Esophagus squamous epithelium (tissue), 5 donors: ENCODE results near the gene FAM181A. TPM values are rescaled to one million over a fixed set of nuclear protein-coding genes. Genes with fewer than 3 reads are reported as not detected.
A peak's percentile ranks its signal among the peaks of the same experiment; 100 is the strongest.

Experiments
- DNase-seq: peaks from one replicate; lab custom pipeline; 2025; lab: John Stamatoyannopoulos, UW
- H3K27ac ChIP-seq, 4 donors: fragments of 200-600 bp; sonication (generic); one replicate each; pipeline ENCODE4 v1.5.1; 2016 to 2019; ENCODE audit warnings: mild to moderate bottlenecking in 1 of 4
- H3K27me3 ChIP-seq, 4 donors: fragments of 200-600 bp; sonication (generic); 1 replicate in 3 of 4; 2 replicates in 1 of 4; pipeline versions ENCODE4 v1.5.1 to v1.6.0; 2017 to 2021; ENCODE audit warnings: antibody characterized with exemption in 1 of 4
- H3K36me3 ChIP-seq, 3 donors: fragments of 200-600 bp; sonication (generic); one replicate each; pipeline ENCODE4 v1.5.1; 2016 to 2019
- H3K4me1 ChIP-seq, 3 donors: fragments of 200-600 bp; sonication (generic); one replicate each; pipeline ENCODE4 v1.5.1; 2017 to 2019
- H3K4me3 ChIP-seq, 4 donors: fragments of 200-600 bp; sonication (generic); 1 replicate in 3 of 4; 2 replicates in 1 of 4; pipeline ENCODE4 v1.5.1; 2016 to 2019; ENCODE audit warnings: mild to moderate bottlenecking in 2 of 4, moderate library complexity in 1 of 4
- H3K9me3 ChIP-seq, 3 donors: fragments of 200-600 bp; sonication (generic); one replicate each; pipeline ENCODE4 v1.5.1; 2016 to 2019
- CTCF ChIP-seq, 6 experiments: fragments of 450-650 bp in 4 of 6; fragments of 200-600 bp in 2 of 6; sonication (generic) in 2 of 6; IDR thresholded peaks; one replicate each; pipeline ENCODE4 v1.5.1; 2016 to 2019; ENCODE audit warnings: antibody characterized with exemption in 6 of 6, mild to moderate bottlenecking in 4 of 6, moderate library complexity in 4 of 6
- POLR2A ChIP-seq, 4 donors: fragments of 450-650 bp; IDR thresholded peaks; one replicate each; pipeline ENCODE4 v1.6.1; 2017; ENCODE audit warnings: antibody characterized with exemption in 4 of 4, mild to moderate bottlenecking in 4 of 4, moderate library complexity in 3 of 4
- WGBS, 2 donors: methylation state at CpG; one replicate each; pipeline ENCODE4 v1.1.5; 2018; 5-methylcytosine and 5-hydroxymethylcytosine counted together
- intact Hi-C: fragments of 100-400 bp; cut with DNase I; formaldehyde crosslinking; loops from one replicate; pipeline ENCODE4 v1.15.0; 2022
- total RNA-seq, 4 donors: library from RNA; depleted of rRNA; stranded (reverse); fragments of >200 nt; gene quantifications; one replicate each; pipeline ENCODE4 v1.1.0, GENCODE V29; 2016
- donor health status: DM: yes; HTN: yes; CAD: no.

Gene FAM181A
- total RNA-seq, 4 donors from 2014 or later = not detected

DNA sequence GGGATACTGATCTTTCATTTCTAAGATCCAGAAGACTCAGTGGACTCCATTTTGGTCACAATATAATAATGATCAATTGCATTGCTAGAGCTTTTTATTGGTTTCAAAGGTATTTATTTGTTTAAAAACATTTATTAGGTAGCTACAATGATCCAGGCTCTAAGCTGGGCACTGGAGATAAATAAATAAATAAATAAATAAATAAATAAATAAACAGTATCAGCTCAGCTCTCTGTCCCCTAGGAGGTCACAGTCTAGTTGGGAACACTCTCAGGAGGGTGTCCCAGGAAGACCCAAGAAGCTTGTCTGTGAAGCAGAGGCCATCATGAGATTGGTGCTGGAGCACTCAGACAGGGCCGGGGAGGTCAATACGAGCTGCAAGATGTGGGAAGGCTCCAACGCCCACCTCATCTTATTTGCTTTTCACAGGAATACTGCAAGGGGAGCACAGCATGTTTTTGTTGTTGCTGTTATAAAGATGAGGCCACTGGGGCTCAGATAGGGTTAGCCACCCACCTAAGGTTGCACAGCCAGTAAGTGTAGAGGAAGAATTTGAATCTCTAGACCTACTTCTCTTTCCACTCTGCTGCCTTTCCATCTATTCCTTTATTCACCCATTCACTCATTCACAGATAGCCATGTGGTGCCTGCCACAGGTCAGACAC lies 33.8 kb downstream of the FAM181A start:
- Histone ChIP-seq H3K36me3 (no peaks in the 10 kb centered on the region), H3K4me1 (peaks cover 14 to 86% (median 47%) of the 10 kb centered on the region in 3 donors), H3K27ac (peak overlapping the region in 2 of 4 donors; percentile 34 to 84), H3K4me3 (no peak overlapping the region), H3K9me3 (no peaks in the 10 kb centered on the region), H3K27me3 (no peaks in the 10 kb centered on the region)
- 84 to 88% methylated on average over 3 of the region's 3 CpGs for WGBS, 2 donors
- DNase-seq = no peak
- TF ChIP-seq POLR2A (IDR thresholded peaks at IDR 0.05) = no peak
- TF ChIP-seq CTCF (IDR thresholded peaks at IDR 0.05) = no peak
- intact Hi-C loops = no loop called here

GRCh38 chr14:93961620-93962019 lies 34.5 kb downstream of the FAM181A start:
- TF ChIP-seq CTCF (IDR thresholded peaks at IDR 0.05) (no peak), POLR2A (IDR thresholded peaks at IDR 0.05) (no peak)
- no peak for DNase-seq
- WGBS, 2 donors = 67 to 77% methylated on average over 7 to 8 of the region's 8 CpGs
- no peaks in the 10 kb centered on the region for H3K9me3 ChIP-seq
- no peaks in the 10 kb centered on the region for H3K27me3 ChIP-seq
- H3K4me1 ChIP-seq = peaks cover 14 to 83% (median 44%) of the 10 kb centered on the region in 3 donors
- intact Hi-C loops = no loop called here
- H3K27ac ChIP-seq = peak overlapping the region in 2 of 4 donors; percentile 55 to 84
- no peak overlapping the region for H3K4me3 ChIP-seq
- no peaks in the 10 kb centered on the region for H3K36me3 ChIP-seq

DNA sequence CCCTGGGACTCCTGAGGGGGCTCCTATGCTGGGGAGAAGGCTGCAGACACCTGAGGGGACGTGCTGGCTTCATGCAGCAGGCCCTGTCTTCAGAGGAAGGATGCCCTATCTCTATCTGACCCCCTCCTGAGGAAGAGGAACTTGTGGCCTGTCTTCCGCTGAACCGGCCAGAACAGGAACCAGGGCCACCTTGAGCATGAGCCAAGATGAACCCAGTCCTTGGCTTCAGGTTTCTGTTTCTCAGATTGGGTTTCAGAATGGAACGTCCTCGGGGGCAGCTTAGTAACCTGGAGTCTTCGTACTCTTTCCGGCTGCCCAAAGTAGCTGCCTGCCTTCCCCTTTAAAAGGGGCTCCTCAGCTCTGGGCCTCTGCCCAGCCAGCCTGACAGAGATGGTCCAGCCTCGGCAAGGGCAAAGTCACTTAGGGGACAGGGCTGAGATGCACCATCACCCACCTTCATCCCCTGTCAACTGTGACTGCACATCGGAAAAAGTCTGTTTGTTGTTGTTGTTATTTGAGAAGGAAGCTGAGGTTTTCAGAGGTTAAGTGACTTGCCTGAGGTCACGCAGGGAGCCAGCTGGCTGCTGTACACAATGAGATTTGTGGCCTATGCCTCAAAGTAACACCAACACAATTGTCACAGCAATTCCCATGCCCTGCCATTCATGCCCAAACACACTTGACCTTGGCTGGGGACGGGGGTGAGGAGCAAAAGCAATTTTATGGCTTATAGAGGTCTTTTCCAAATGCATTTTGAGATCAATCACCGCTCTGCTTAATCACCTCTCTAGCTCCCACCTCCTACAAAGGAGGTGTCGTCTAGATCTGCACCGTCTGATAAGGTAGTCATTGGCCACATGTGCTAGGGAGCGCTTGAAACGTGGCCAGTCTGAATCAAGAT lies 35.8 kb downstream of the FAM181A start:
- Histone ChIP-seq H3K4me3 (no peak overlapping the region), H3K36me3 (no peaks in the 10 kb centered on the region)
- TF ChIP-seq CTCF (IDR thresholded peaks at IDR 0.05) (no peak), POLR2A (IDR thresholded peaks at IDR 0.05) (no peak)

GRCh38 chr14:93963692-93964091 lies 36.5 kb downstream of the FAM181A start:
- Histone ChIP-seq H3K27me3 (no peaks in the 10 kb centered on the region), H3K9me3 (no peaks in the 10 kb centered on the region), H3K27ac (peak overlapping the region in 3 of 4 donors; percentile 53 to 84 (median 72)), H3K4me3 (no peak overlapping the region), H3K36me3 (no peaks in the 10 kb centered on the region), H3K4me1 (peaks cover 14 to 78% (median 33%) of the 10 kb centered on the region in 3 donors)
- 75 to 86% methylated on average over 4 of the region's 4 CpGs for WGBS, 2 donors
- no peak for DNase-seq
- TF ChIP-seq POLR2A (IDR thresholded peaks at IDR 0.05) (no peak), CTCF (IDR thresholded peaks at IDR 0.05) (no peak)
- intact Hi-C loops = no loop called here

More for the DNA sequence above, 35.8 kb downstream of the FAM181A start:
- H3K9me3 ChIP-seq = no peaks in the 10 kb centered on the region
- 56 to 70% methylated on average over 12 to 13 of the region's 16 CpGs for WGBS, 2 donors
- no peaks in the 10 kb centered on the region for H3K27me3 ChIP-seq
- intact Hi-C loops = no loop called here
- no peak for DNase-seq
- H3K4me1 ChIP-seq = peaks cover 14 to 79% (median 37%) of the 10 kb centered on the region in 3 donors
- H3K27ac ChIP-seq = peak overlapping the region; percentile 16 to 84 (median 62)

DNA sequence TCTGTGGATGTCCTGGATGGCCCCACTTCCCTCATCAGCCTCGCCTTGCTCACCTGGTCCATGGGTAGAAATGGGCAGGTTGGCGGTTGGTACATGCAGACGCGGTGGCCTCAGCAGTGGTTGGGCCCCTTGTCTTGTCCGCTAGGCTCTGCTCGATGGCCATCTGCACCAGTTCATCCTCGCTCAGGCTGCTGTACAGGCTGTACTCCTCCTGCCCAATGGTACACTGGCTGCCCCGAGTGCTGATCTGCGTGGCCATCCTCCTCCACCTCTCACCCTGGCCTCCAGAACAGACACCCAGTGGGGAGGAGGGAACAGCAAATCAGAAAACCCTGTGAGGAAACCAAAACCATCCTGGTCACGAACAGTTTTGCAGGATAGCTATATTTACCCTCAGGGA lies 37.1 kb downstream of the FAM181A start:
- 90 to 93% methylated on average over 8 to 10 of the region's 10 CpGs for WGBS, 2 donors

More for the DNA sequence above, 37.1 kb downstream of the FAM181A start:
- no peaks in the 10 kb centered on the region for H3K36me3 ChIP-seq
- no peak for DNase-seq
- intact Hi-C loops = no loop called here
- H3K4me1 ChIP-seq = peaks cover 10 to 78% (median 31%) of the 10 kb centered on the region in 3 donors
- TF ChIP-seq CTCF (IDR thresholded peaks at IDR 0.05) (no peak), POLR2A (IDR thresholded peaks at IDR 0.05) (no peak)
- no peaks in the 10 kb centered on the region for H3K9me3 ChIP-seq
- H3K27me3 ChIP-seq = no peaks in the 10 kb centered on the region
- H3K27ac ChIP-seq = peak overlapping the region in 3 of 4 donors; percentile 53 to 84 (median 72)
- no peak overlapping the region for H3K4me3 ChIP-seq
